GM12878 (cell line): Measurements from ENCODE around the gene GRIP2. TPM values are rescaled to one million over a fixed set of nuclear protein-coding genes. Genes with fewer than 3 reads are reported as not detected.

Experiments
- ATAC-seq: fragments of 200-7000 bp; cut with Tn5 transposase; 3 replicates; pipeline ENCODE4 v1.9.1; 2020; ENCODE audit warnings: mild to moderate bottlenecking, moderate library complexity
- BruUV-seq: library from RNA; stranded (reverse); fragments of 400-500 nt; replicated peaks from 2 replicates; lab custom pipeline; 2021; lab: Mats Ljungman, UMichigan
- CTCF ChIA-PET: fragments of 300-600 bp; sonication (Branson Sonifier 250); formaldehyde crosslinking; extraction: SDS; loops from one replicate; lab custom pipeline; 2021; ENCODE audit warnings: inconsistent platforms; lab: Yijun Ruan, JAX
- POLR2A ChIA-PET: fragments of 350-600 bp; formaldehyde crosslinking; extraction: SDS; loops from one replicate; lab custom pipeline; 2021; ENCODE audit warnings: inconsistent platforms; lab: Charles Lee
- RAD21 ChIA-PET: fragments of 300-600 bp; sonication (Branson Sonifier 250); formaldehyde crosslinking; loops from one replicate; lab custom pipeline; 2023; ENCODE audit warnings: antibody characterized with exemption; ENCODE audit not compliant: unreplicated experiment; lab: Charles Lee
- SMC1A ChIA-PET: fragments of 300-600 bp; sonication (Branson Sonifier 250); formaldehyde crosslinking; loops from one replicate; lab custom pipeline; 2023; ENCODE audit not compliant: unreplicated experiment, uncharacterized antibody; lab: Charles Lee
- DNase-seq: peaks from one replicate; pipeline ENCODE4 v3.0.0-alpha.2; 2011; ENCODE audit warnings: low read depth, low spot score
- FAIRE-seq: peaks from 3 replicates; lab custom pipeline; 2011; peaks lifted over from hg19 to GRCh38; lab: Jason Lieb, UNC
- H2AFZ ChIP-seq: 2 replicates; pipeline ENCODE4 v1.6.0; 2011; ENCODE audit warnings: low read depth, low read length, control low read depth; ENCODE audit not compliant: control insufficient read depth
- H3K27ac ChIP-seq: 2 replicates; pipeline ENCODE4 v1.5.1; 2011; ENCODE audit warnings: control low read depth; ENCODE audit not compliant: control insufficient read depth, insufficient read depth
- H3K27me3 ChIP-seq, 2 experiments: replicated peaks in 1 of 2; 2 replicates each; pipeline versions ENCODE4 v1.6.0 to v1.6.1; 2011; ENCODE audit warnings: low read length in 1 of 2; ENCODE audit not compliant: control insufficient read depth in 2 of 2, insufficient read depth in 2 of 2
- H3K36me3 ChIP-seq, 2 experiments: 2 replicates each; pipeline ENCODE4 v1.5.1; 2011; ENCODE audit warnings: low read length in 1 of 2; ENCODE audit not compliant: control insufficient read depth in 2 of 2, insufficient read depth in 2 of 2
- H3K4me1 ChIP-seq: 2 replicates; pipeline ENCODE4 v1.6.1; 2011; ENCODE audit warnings: mild to moderate bottlenecking, low read length, moderate library complexity, mixed read lengths; ENCODE audit not compliant: control insufficient read depth, insufficient read depth
- H3K4me2 ChIP-seq: 2 replicates; pipeline ENCODE4 v1.6.0; 2011; ENCODE audit warnings: control low read depth; ENCODE audit not compliant: control insufficient read depth, insufficient read depth
- H3K4me3 ChIP-seq: fragments of 200-600 bp; sonication (generic); 2 replicates; pipeline ENCODE4 v1.5.1; 2016
- H3K79me2 ChIP-seq: 2 replicates; pipeline ENCODE4 v1.6.0; 2011; ENCODE audit warnings: low read length; ENCODE audit not compliant: control insufficient read depth, insufficient read depth
- H3K9ac ChIP-seq: 2 replicates; pipeline ENCODE4 v1.8.0; 2011; ENCODE audit warnings: low read length, control low read depth, mixed read lengths; ENCODE audit not compliant: control insufficient read depth, insufficient read depth
- H3K9me3 ChIP-seq: replicated peaks from 3 replicates; pipeline ENCODE4 v1.5.1; 2011; ENCODE audit warnings: mild to moderate bottlenecking, low read length; ENCODE audit not compliant: control insufficient read depth, insufficient read depth
- H4K20me1 ChIP-seq: 2 replicates; pipeline ENCODE4 v1.6.0; 2011; ENCODE audit not compliant: control insufficient read depth, insufficient read depth
- ATF7 ChIP-seq: fragments of 450-650 bp; IDR thresholded peaks from 2 replicates; pipeline ENCODE4 v1.6.1; 2016; ENCODE audit warnings: low read depth, mild to moderate bottlenecking
- PKNOX1 ChIP-seq: fragments of 450-650 bp; IDR thresholded peaks from 2 replicates; pipeline ENCODE4 v1.6.1; 2016; ENCODE audit warnings: mild to moderate bottlenecking
- RAD51 ChIP-seq: fragments of 450-650 bp; IDR thresholded peaks from 2 replicates; pipeline ENCODE4 v1.6.1; 2016; ENCODE audit warnings: moderate library complexity, mild to moderate bottlenecking, inconsistent platforms
- RUNX3 ChIP-seq: IDR thresholded peaks from 2 replicates; pipeline ENCODE4 v1.6.1; 2012; ENCODE audit warnings: low read length, inconsistent platforms
- WGBS: methylation state at CpG from one replicate; pipeline ENCODE4 v1.1.6; 2016; ENCODE audit warnings: low lambda C conversion rate; ENCODE audit not compliant: insufficient replicate concordance, insufficient coverage; ENCODE audit errors: missing lambda C conversion rate; 5-methylcytosine and 5-hydroxymethylcytosine counted together
- in situ Hi-C: fragments of 300-500 bp; cut with MboI; formaldehyde crosslinking; loops from 9 replicates; pipeline ENCODE4 v1.14.3; 2018; ENCODE audit warnings: mixed read lengths
- intact Hi-C: fragments of 100-400 bp; cut with micrococcal nuclease; formaldehyde crosslinking; loops from one replicate; pipeline ENCODE4 v1.14.2; 2022; ENCODE audit not compliant: unreplicated experiment
- polyA plus RNA-seq, 11 experiments: library from polyadenylated mRNA; depleted of rRNA in 4 of 11; unstranded in 6 of 11; stranded (reverse) in 5 of 11; fragments of >200 nt; fragmentation: Nextera tagmentation in 4 of 11; fragmentation: Illumina TruSeq in 1 of 11; extraction: Ambion mirVana in 4 of 11; extraction: Trizol in 1 of 11; gene quantifications; 1 replicate in 1 of 11; 2 replicates in 10 of 11; pipeline versions ENCODE4 v1.2.1 to v1.2.3, GENCODE V29; 2011 to 2016; ENCODE audit warnings: inconsistent platforms in 2 of 11, missing spikeins in 2 of 11, low read depth in 1 of 11
- total RNA-seq, 4 experiments: library from RNA; depleted of rRNA in 3 of 4; stranded (reverse); fragments of >200 nt in 3 of 4; fragmentation: Illumina TruSeq in 1 of 4; extraction: Trizol in 1 of 4; gene quantifications; 2 replicates each; pipeline versions ENCODE4 v1.2.1 to v1.2.3, GENCODE V29; 2013 to 2021

Gene GRIP2
- total and polyA plus RNA-seq, 10 of the 15 experiments (the other 5 are each of a cell fraction or from before 2014, with no cell fraction given), result not detected

GRCh38 chr3:14505803-14506500, 34.2 kb downstream of the GRIP2 start:
- ChIA-PET CTCF (interaction anchor here (1.7 kb wide), 1 partner anchor 275 kb away, joined by 6 read pairs; no protein-coding TSS in a partner anchor), POLR2A (no interaction called here), RAD21 (interaction anchor here (1.4 kb wide), 1 partner anchor 275 kb away, joined by 3 read pairs; no protein-coding TSS in a partner anchor), SMC1A (no interaction called here)
- H3K4me1 ChIP-seq, result no peaks in the 10 kb centered on the region
- DNase-seq (no peak), FAIRE-seq (no peak), ATAC-seq (no peak)
- no peaks in the 10 kb centered on the region for H3K27me3 ChIP-seq
- H3K36me3 ChIP-seq, result no peaks in the 10 kb centered on the region
- no peak overlapping the region for H3K4me3 ChIP-seq
- H2AFZ ChIP-seq, result no peak overlapping the region
- peaks cover 2% of the 10 kb centered on the region; the same call in 2 of the 3 replicates for H3K9me3 ChIP-seq
- H4K20me1 ChIP-seq, result no peaks in the 10 kb centered on the region
- in situ Hi-C loops (no loop called here), intact Hi-C loops (loop anchor here (10.0 kb wide), 1 partner anchor 129 kb away; no protein-coding TSS in a partner anchor)
- no peak overlapping the region for H3K4me2 ChIP-seq
- 42% methylated on average over 16 of the region's 16 CpGs for WGBS
- TF ChIP-seq ATF7 (no peak), RUNX3 (no peak), PKNOX1 (no peak), RAD51 (no peak)
- no peaks in the 10 kb centered on the region for H3K79me2 ChIP-seq
- no peak overlapping the region for H3K9ac ChIP-seq
- H3K27ac ChIP-seq, result no peak overlapping the region
- BruUV-seq, result no TSS peak
